Stimulated activated CD8-positive, alpha-beta memory T cell treated with anti-CD3 and anti-CD28 coated beads, Interleukin-12 subunit alpha, Interleukin-12 subunit beta, amount 100 ng/mL, for 24 hours (primary cell): ENCODE measurements around the gene KCNH2.

Source experiments
- DNase-seq: peaks from one replicate; pipeline ENCODE4 v3.0.0-alpha.2; 2020; ENCODE audit errors: extremely low read depth

Gene KCNH2

DNA sequence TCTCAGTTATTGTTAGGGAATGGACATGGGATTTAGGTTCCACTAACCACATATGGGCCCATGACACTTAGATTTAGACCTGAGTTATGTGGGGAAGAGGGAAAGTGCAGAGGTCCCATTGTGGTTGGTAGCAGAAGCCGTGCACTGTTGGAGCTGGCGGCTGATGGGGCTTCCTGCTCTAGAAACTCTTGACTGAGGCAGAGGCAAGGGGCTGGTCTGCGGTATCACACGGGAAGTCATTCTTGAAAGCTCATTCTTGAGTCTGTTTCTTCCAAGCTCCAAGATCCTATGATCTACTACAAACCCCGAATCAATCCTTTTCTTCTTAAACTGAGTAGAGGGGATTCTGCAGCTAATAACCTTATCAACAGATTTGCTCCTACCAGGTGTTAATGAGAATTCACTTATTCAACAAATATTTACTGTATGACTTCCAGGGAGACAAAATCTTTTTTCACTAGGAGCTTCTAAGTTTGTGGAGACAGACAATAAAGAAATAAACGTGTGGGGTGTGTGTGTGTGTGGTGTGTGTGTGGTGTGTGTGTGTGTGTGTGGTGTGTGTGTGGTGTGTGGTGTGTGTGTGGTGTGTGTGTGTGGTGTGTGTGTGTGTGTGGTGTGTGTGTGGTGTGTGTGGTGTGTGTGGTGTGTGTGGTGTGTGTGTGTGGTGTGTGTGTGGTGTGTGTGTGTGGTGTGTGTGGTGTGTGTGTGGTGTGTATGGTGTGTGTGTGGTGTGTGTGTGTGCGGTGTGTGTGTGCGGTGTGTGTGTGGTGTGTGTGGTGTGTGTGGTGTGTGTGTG is 68.7 kb downstream of the KCNH2 start:
- DNase-seq = no peak

DNA sequence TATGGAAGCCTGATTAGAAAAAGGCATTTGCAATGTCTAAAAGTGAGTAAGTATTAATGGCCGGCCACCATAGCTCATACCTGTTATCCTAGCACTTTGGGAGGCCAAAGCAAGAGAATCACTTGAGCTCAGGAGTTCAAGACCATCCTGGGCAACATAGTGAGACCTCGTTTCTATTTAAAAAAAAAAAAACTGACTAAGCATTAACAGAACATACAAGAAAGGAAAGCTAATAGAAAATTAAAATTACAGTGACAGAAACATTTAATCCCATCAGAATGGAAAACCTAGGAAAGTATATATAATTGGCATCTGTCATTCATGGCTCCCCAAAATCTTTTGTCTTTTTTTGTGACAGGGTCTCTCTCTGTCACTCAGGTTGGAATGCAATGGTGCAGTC is 69.9 kb downstream of the KCNH2 start:
- no peak for DNase-seq

DNA sequence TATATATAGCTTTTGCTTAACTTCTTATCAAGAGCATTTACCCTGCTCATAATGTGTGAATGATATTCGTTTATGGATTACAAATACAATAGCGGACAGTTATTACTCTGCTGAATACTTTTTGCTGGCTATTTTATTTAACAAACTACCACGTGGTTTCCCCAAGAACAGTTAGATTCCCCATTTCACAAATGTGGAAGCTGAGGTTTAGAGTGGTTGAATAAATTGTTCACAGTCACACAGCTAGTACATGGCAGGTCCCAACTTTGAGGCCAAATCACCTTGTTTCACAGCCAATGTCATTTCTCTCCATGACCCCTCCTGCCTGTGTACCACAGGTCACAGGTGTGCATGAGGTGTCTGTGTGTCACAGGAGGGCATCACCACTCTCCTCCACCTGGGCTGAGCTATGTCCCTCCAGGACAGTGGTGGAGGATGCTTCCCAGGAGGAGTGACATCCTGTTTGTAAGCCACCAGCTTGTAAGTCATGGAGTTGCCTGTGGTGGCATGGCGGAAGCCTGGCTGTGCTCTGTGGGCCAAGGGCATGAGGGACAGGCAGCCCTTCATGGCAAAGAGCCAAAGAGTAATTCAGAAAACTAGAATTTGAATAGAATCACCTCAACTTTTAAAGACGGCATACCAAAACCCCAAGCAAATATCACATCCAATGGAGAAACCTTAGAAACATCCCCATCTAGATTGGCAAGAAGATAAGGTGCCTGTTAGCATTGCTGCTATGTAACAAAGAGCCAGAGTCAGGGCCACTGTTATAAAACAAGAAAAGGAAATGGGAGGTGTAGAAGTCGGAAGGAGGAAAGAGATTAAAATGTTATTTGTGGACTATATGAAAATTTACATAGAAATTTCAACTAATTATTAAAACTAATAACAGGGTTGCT is 73.9 kb downstream of the KCNH2 start:
- no peak for DNase-seq

DNA sequence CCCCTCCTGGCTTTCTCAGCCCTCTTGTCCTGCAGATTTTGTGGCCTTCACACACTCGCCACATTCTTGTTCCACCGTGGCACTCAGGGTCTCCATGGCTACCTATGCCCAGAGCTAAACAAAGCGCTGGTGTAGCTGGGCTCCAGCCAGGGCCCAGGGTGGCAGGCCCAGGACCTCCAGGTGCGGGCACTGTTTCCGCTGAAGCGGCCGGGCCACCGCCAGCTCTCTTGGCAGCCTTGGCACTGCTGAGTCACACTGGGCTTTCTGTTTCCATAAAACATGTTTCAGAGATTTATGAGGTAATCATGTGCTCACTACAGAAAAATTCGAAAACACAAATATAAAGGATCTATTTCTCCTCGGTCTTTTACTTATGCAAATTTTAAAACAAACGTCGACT is 74.5 kb downstream of the KCNH2 start:
- DNase-seq = no peak

DNA sequence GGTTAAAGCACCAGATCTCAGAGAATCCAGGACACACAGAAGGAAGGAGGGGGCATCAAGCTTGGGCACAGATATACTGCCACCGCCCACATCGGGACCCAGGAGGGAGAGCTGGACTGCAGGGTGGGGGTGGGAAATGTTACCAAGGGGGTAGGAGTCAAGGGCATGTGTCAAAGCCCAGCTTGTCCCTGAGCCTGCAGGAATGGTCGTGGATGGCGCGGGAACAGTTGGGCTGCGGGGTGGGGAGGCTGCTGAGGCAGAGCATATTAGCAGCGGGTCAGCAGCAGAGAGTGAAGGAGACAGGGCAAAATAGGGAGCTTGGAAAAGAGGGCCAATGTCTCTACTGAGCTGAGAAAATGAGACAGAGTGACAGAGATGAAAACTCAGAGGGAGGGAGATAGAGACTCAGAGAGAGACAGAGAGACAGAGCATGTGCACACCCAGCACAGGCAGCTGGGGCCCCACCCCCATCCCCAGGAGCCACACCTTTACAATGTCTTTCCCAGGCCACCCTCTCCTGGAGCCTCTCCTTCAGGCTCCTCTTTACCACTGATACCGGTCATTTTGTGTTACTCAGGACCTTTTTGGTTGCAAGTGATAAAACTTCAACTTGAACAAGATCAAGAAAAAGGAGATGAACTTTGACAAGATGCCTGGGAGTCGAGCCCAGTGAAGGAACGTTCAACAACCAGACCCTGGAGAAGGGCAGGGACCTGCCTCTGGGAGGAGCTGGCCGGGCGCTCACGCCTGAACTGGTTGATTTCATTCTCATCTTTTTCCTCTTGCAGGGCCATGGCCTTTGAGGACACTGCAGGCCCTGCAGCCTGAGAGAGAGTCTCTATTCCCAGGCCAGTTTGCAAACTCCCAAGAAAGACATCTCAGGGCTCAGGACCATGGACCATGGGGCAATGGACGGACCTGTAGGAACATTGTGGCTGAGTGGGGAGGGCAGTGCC is 75.8 kb downstream of the KCNH2 start:
- no peak for DNase-seq

DNA sequence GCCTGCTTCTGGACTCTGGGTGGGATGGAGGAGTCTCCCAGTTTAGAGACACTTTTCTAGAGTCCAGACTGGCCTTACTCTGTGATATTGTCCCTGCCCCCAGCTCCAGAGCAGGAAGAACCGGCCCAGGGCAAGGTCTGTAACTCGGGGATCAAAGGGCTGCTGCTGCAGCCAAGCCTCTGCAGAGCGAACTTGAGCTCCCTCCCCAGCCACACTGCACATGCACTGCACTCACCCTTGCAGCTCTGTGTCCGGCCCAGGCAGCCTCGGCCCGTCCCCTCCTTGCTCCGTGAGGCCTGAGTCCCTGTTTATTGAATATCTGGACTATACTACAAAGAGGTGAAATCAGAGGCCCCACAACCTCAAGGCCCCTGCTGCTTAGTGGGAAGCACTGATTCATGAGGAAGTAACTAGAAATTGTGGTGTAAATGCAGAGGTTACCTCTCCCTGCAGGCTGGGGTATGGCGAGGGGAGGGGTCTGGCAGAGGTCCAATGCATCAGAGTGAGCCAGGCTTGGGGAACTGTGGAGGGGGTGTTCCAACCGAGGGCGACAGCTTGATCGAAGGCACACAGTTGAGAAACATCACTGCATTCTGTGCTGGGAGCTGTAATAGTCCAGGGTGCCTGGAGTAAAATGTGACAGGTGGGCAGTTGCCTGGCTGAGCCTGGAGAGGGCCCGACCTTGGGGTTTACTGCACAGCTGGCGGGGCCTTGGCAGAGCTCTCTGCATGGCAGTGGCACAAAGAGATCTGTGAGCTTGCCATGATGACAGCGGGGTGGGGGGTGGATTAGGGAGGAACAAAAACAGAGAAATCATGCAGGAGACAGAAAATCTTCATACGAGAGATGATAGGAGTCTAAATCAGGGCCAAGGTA is 76.7 kb downstream of the KCNH2 start:
- no peak for DNase-seq

DNA sequence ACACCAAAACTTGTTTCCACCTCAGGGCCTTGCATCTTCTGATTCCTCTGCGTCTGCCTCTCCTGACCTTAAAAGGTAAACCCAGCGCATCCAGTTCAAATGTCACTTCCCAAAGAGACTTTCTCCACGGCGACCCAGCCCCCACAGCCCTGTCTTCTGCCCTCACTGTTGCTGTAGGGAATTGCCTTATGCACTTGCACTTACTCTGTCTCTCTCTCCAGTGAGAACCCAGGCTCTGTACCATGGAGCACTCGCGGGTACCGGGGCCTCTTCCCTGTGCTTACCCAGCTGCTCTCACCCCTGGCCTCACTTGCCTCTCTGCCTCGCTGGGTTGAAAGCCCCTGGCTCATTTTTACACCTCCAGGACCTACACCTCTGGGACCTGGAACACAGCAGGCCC is 77.4 kb downstream of the KCNH2 start:
- DNase-seq = no peak

DNA sequence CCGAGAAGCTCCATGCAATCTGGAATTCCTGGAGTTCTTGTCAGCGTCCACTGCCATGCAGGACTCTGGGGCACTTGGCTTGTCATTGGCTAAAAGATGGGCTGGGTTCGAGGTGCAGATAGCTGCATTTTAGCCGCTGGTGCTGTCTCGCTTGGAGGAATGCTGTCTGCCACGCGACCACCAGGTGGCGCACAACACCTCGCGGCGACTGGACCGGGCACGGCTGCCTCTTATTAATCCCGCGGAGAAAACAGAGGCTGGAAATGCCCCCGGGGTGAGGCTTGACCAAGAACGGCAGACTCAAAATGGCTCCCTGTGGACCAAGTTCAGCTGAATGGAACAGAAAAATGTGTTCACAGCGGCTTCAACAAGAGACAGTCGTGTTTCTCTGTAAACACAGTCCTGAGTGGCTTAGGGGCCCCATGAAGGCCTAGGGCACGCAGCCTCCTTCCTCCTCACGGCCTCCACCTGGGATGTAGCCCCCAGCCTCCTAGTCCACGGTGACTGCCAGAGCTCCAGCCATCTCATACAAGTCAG is 79.6 kb downstream of the KCNH2 start:
- peak; percentile 53 for DNase-seq

DNA sequence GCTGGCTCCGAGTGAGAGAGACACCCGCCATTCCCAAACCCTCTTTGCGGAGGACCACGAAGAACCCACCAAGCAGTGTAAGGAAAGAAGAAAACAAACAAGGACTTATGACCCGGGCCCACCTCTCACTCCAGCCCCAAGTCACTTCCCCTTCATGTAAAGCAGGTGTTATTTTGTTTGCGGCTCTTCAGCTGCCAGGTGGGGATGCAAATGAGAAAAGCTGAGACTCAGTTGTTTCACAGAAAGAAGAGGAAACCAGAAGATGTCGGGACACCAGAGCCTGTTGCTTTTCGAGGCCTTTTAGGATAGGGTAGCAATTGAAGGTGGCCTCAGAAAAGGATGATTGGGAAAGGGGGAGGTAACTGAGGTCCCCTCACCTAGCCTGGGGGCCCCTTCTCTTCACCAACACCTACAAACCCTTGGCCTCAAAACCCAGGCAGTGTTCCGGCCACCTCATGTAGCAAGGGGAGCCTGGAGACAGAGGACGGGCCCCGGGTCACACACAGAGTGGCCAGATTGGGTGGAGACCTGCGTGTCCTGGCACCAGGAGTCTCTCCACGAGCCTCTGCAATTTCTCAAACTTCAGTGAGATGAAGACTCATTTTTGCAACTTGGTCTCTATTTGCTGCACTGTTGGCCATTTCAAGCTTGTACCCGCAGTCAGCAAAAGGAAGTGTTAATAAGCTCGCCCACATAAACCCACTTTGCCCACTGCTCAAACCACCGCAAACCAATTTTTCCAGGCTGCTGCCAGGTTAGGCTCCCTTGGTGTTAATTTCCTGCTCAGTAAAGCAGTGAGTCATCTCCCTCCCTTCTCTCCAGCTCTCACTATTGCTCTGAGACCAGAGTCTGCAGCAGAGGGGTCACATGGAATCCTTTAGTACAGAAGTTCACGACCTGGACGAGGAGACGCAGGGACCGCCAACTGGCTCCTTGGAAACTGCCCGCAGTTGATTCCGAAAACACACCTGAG is 80.3 kb downstream of the KCNH2 start:
- DNase-seq = no peak

DNA sequence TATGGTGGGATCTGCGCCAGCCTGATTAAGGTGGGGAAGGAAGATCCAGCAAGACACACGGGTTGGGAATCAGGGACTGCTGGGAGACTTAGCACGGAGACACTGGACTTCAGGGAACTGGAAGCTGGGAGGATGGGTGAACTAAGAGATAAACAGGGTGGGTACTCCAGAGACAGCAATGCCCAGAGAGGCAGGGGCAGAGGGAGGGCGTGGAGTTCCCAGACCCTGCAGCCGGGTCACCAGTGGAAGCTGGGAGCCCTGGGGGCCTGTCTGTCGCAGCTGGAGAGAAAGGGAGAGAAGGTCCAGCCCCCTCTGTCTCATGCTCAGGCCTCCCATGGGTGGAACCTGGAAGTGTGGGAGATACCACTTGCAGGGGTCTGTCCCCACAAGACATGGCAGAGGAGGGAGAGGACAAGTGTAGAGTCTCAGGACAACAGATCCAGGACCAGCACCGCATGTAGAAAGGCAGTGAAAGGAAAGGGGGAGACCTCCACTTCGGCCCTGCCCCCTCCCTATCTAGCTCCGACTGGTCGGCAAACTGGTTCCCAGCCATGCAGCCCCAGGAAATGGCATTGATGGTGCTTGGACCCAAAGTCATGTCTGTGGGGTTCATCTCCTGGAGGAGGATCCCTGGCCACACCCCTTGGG is 81.4 kb downstream of the KCNH2 start:
- DNase-seq = no peak

DNA sequence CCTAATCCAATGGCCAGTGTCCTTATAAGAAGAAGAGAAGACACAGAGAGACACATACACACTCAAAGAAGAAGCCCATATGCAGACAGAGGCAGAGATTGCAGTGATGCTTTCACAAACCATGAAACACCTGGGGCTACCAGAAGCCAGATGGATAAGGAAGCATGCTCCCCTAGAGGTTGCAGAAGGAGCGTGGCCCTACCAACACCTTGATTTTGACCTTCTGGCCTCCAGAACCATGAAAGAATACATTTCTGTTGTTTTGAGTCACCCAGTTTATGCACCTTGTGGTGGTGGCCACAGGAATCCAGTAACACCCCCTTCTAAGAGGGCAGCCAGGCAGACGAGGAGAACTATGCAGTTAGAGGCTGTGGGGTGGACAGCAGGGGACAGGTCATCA is 82.3 kb downstream of the KCNH2 start:
- no peak for DNase-seq
